Activated T-cell treated with anti-CD3 and anti-CD28 coated beads, Interleukin-2, amount 50 U/mL, for 4 hours (primary cell): ENCODE measurements around the gene KCNJ15. TPM values are rescaled to one million over a fixed set of nuclear protein-coding genes. Genes with fewer than 3 reads are reported as not detected.

ENCODE experiments used
- ATAC-seq, 2 donors: fragments of 200-7000 bp; cut with Tn5 transposase; one replicate each; pipeline ENCODE4 v1.10.0; 2021
- DNase-seq: peaks from one replicate; pipeline ENCODE4 v3.0.0-alpha.2; 2020
- H3K27me3 Mint-ChIP-seq: one replicate; pipeline ENCODE4 v1.8.0; 2021; ENCODE audit warnings: low read depth, mixed read lengths
- H3K36me3 Mint-ChIP-seq: one replicate; pipeline ENCODE4 v1.8.0; 2022; ENCODE audit warnings: mixed read lengths; ENCODE audit not compliant: insufficient read depth
- H3K4me1 Mint-ChIP-seq: one replicate; pipeline ENCODE4 v1.8.0; 2021; ENCODE audit warnings: low read depth, mixed read lengths
- H3K4me3 Mint-ChIP-seq: one replicate; pipeline ENCODE4 v1.8.0; 2021; ENCODE audit warnings: mild to moderate bottlenecking, moderate library complexity, mixed read lengths
- H3K9me3 Mint-ChIP-seq: one replicate; pipeline ENCODE4 v1.8.0; 2021; ENCODE audit warnings: mixed read lengths
- total RNA-seq, 3 donors: library from RNA; stranded (reverse); gene quantifications; one replicate each; pipeline ENCODE4 v1.2.1, GENCODE V29; 2021

The KCNJ15 gene
- total RNA-seq, 3 donors from 2014 or later, result 0.29 to 0.46 (median 0.40) TPM

- Mint-ChIP-seq H3K9me3 (no peaks in the 10 kb centered on the region), H3K4me3 (no peak overlapping the region), H3K4me1 (peaks cover 32% of the 10 kb centered on the region), H3K36me3 (no peaks in the 10 kb centered on the region), H3K27me3 (no peaks in the 10 kb centered on the region)
- DNase-seq (no peak), ATAC-seq (no peak)
These were observed 36.3 kb downstream of the KCNJ15 start for GRCh38 chr21:38293113-38293512.

- Mint-ChIP-seq H3K4me1 (peaks cover 32% of the 10 kb centered on the region), H3K27me3 (no peaks in the 10 kb centered on the region), H3K4me3 (no peak overlapping the region), H3K9me3 (no peaks in the 10 kb centered on the region), H3K36me3 (no peaks in the 10 kb centered on the region)
- no peak for DNase-seq
- ATAC-seq, result no peak
These were observed 37.0 kb downstream of the KCNJ15 start for GRCh38 chr21:38293765-38294164.

- no peak for DNase-seq
- Mint-ChIP-seq H3K4me3 (no peak overlapping the region), H3K4me1 (peaks cover 33% of the 10 kb centered on the region)
These were observed 37.8 kb downstream of the KCNJ15 start for GRCh38 chr21:38294609-38295008.

GRCh38 chr21:38295997-38296764 is 39.4 kb downstream of the KCNJ15 start:
- Mint-ChIP-seq H3K36me3 (no peaks in the 10 kb centered on the region), H3K9me3 (no peaks in the 10 kb centered on the region), H3K4me3 (peak overlapping the region; percentile 12), H3K27me3 (no peaks in the 10 kb centered on the region), H3K4me1 (peaks cover 46% of the 10 kb centered on the region)
- no peak for DNase-seq
- ATAC-seq, result no peak

More at GRCh38 chr21:38294609-38295008, 37.8 kb downstream of the KCNJ15 start:
- Mint-ChIP-seq H3K27me3 (no peaks in the 10 kb centered on the region), H3K9me3 (no peaks in the 10 kb centered on the region), H3K36me3 (no peaks in the 10 kb centered on the region)
- no peak for ATAC-seq

- Mint-ChIP-seq H3K4me3 (no peak overlapping the region), H3K36me3 (no peaks in the 10 kb centered on the region), H3K4me1 (peaks cover 49% of the 10 kb centered on the region), H3K27me3 (no peaks in the 10 kb centered on the region), H3K9me3 (no peaks in the 10 kb centered on the region)
- ATAC-seq (no peak), DNase-seq (no peak)
These were observed 40.4 kb downstream of the KCNJ15 start for GRCh38 chr21:38297194-38297631.

- no peaks in the 10 kb centered on the region for H3K9me3 Mint-ChIP-seq
- no peak for DNase-seq
- no peaks in the 10 kb centered on the region for H3K27me3 Mint-ChIP-seq
- H3K36me3 Mint-ChIP-seq, result no peaks in the 10 kb centered on the region
- peaks cover 49% of the 10 kb centered on the region for H3K4me1 Mint-ChIP-seq
- no peak overlapping the region for H3K4me3 Mint-ChIP-seq
- no peak for ATAC-seq
These were observed 41.1 kb downstream of the KCNJ15 start for GRCh38 chr21:38297871-38298270.

- no peak for DNase-seq
- Mint-ChIP-seq H3K36me3 (no peaks in the 10 kb centered on the region), H3K27me3 (no peaks in the 10 kb centered on the region), H3K4me3 (no peak overlapping the region), H3K9me3 (no peaks in the 10 kb centered on the region), H3K4me1 (peaks cover 40% of the 10 kb centered on the region)
- no peak for ATAC-seq
These were observed 42.0 kb downstream of the KCNJ15 start for GRCh38 chr21:38298832-38299231.

- H3K36me3 Mint-ChIP-seq, result no peaks in the 10 kb centered on the region
- H3K9me3 Mint-ChIP-seq, result no peaks in the 10 kb centered on the region
- H3K27me3 Mint-ChIP-seq, result no peaks in the 10 kb centered on the region
- no peak for ATAC-seq
- no peak for DNase-seq
- H3K4me3 Mint-ChIP-seq, result no peak overlapping the region
- peaks cover 32% of the 10 kb centered on the region for H3K4me1 Mint-ChIP-seq
These were observed 42.9 kb downstream of the KCNJ15 start for GRCh38 chr21:38299671-38300070.

GRCh38 chr21:38300141-38300578 is 43.4 kb downstream of the KCNJ15 start:
- ATAC-seq, result no peak
- Mint-ChIP-seq H3K9me3 (no peaks in the 10 kb centered on the region), H3K4me3 (peak overlapping the region; percentile 19), H3K36me3 (no peaks in the 10 kb centered on the region), H3K27me3 (no peaks in the 10 kb centered on the region), H3K4me1 (peaks cover 30% of the 10 kb centered on the region)
- DNase-seq, result no peak

GRCh38 chr21:38301321-38302214 is 44.8 kb downstream of the KCNJ15 start:
- DNase-seq (no peak), ATAC-seq (no peak)
- no peaks in the 10 kb centered on the region for H3K36me3 Mint-ChIP-seq
- H3K4me3 Mint-ChIP-seq, result no peak overlapping the region
- H3K27me3 Mint-ChIP-seq, result no peaks in the 10 kb centered on the region
- H3K9me3 Mint-ChIP-seq, result no peaks in the 10 kb centered on the region
- H3K4me1 Mint-ChIP-seq, result peaks cover 29% of the 10 kb centered on the region

- H3K27me3 Mint-ChIP-seq, result no peaks in the 10 kb centered on the region
- no peak for DNase-seq
- peaks cover 30% of the 10 kb centered on the region for H3K4me1 Mint-ChIP-seq
- H3K4me3 Mint-ChIP-seq, result no peak overlapping the region
- no peak for ATAC-seq
- H3K36me3 Mint-ChIP-seq, result no peaks in the 10 kb centered on the region
- no peaks in the 10 kb centered on the region for H3K9me3 Mint-ChIP-seq
These were observed 46.5 kb downstream of the KCNJ15 start for GRCh38 chr21:38303300-38303699.

GRCh38 chr21:38306433-38307141 is 49.8 kb downstream of the KCNJ15 start:
- H3K36me3 Mint-ChIP-seq, result no peaks in the 10 kb centered on the region
- DNase-seq, result no peak
- H3K4me1 Mint-ChIP-seq, result peaks cover 14% of the 10 kb centered on the region
- ATAC-seq, result peak in 1 of 2 donors; percentile 50
- peaks cover 2% of the 10 kb centered on the region for H3K27me3 Mint-ChIP-seq
- no peaks in the 10 kb centered on the region for H3K9me3 Mint-ChIP-seq
- no peak overlapping the region for H3K4me3 Mint-ChIP-seq

- Mint-ChIP-seq H3K9me3 (no peaks in the 10 kb centered on the region), H3K27me3 (peaks cover 2% of the 10 kb centered on the region), H3K4me3 (no peak overlapping the region), H3K4me1 (peaks cover 14% of the 10 kb centered on the region), H3K36me3 (no peaks in the 10 kb centered on the region)
- ATAC-seq (no peak), DNase-seq (no peak)
These were observed 51.2 kb downstream of the KCNJ15 start for GRCh38 chr21:38307771-38308531.
